HuH-7.5 (cell line): Measurements from ENCODE around the gene FAIM2.

Experiments
- DNase-seq: peaks from one replicate; pipeline ENCODE4 v3.0.0; 2011; ENCODE audit warnings: low spot score

Gene FAIM2

DNA sequence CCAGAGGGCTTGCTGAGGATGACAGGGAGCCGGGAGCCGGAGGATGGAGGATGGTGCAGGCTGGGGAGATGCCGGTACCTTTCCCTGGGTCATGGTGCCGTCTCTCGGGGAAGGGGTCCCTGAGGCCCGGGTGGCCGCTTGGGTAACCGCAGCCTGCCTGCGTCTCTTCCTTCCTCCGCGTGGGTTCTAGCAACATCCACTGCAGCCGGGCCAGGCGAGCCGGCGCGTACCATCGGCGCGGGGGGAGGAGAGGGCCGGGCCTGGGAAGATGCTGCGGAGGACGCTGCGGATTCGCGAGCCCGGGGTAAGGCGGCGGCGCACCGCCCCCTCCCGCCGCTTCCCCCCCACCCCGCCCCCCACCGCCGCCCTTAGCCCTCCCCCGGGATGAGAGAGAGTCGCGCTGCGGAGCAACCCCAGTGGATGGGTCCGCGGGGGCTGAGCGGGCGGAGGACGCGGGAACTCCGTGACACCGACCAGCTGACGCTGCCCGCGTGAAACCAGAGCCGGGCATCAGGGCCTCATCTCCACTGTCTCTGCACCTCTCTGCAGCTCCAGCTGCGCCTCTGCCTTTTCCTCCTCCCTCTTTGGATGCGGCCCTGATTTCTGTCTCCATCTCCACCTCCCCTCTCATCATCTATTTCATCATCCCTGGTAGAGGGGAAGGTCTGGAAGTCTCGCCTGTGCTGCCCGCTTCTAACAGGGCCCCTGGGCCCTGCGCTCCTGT, at the start of gene FAIM2:
TSS of gene FAIM2 (minus strand) at position 201 of the 724 bp plus-strand sequence. CDS start at position 93, 108 bp downstream.
- no peak for DNase-seq

DNA sequence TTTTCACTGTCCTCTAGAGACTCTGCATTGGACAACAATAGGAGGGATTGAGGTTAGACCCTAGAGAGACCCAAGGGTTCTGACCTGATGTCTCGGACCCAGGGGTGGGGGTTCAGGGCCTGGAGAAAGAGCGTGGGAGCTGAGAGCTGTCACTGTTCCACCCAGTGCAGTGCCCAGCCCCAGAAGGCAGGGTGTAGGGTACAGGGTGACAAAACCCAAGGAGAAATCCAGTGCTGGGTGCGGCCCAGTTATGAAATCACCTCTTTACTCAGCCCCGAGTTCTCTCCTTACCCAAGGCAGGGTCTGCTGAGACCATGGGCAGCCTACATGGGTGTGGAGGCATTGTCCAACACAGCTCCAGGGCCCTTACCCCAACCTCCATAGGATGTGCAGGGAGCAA, 49.5 kb upstream of the FAIM2 start:
- no peak for DNase-seq

DNA sequence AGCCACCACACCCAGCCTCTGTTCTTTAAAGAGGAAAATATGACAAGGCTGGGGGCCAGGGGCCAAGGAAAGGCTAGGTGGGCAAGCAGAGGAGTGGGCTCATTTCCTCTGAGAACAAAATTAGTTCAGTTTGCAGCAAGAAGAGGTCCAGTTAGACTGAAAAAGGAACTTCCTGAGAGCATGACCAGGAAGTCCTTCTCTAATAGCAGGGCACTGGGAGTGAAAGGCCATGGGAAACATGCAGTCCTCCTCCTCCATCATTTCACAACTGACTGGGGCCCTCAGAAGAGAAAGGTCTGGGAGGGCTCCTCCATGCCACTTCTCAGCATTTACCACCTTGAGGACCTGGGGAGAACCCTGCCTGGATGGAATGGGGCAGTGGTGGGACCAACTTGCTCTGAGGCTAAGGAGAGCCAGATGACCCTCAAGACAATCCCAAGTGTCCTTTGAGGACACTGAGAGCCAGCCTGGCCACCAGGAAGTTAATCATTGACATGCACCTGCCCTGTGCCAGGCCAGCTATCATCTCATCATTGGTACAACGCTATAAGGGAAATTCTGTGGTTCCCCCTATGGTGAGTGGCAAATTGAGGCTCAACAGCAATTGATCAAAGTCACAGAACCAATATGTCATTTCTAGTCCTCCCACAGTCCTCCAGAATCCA, 48.8 kb upstream of the FAIM2 start:
- DNase-seq: no peak

DNA sequence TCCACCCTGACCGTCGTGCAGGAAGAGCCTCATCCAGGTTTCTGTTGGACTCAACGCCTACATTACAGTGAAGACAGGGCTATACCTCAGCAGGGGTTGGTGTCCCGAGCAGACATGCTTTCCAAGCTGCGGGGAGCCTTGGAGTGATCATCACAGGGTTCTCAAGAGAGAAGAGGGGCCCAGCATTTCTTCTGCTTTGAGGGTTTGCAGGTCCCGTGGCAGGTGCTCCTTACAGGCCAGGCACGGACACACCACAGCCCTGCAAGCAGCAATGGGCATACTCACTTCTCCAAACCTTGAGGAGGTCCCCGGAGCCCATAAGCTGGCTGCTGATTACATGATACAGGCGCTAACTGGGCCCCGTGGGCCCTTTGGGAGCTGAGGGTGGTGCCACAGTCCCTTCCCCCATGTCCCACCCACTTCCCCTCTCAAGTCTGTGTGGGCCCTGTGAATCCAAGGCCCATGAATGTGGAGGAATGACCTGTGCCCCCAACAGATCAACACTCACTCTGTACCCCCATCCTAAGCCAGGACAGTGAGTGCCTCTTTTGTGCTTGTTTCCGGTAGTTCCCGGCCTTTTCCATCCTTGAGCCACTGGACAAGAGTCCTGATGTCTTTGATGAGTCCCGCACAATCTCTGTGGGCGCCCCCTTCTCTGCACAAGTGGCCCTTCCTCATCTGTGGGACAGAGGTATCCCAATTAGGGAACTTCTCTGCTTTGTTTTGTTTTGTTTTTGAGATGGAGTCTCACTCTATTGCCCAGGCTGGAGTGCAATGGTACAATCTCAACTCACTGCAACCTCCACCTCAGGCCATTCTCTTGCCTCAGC, 47.9 kb upstream of the FAIM2 start:
- DNase-seq: no peak

DNA sequence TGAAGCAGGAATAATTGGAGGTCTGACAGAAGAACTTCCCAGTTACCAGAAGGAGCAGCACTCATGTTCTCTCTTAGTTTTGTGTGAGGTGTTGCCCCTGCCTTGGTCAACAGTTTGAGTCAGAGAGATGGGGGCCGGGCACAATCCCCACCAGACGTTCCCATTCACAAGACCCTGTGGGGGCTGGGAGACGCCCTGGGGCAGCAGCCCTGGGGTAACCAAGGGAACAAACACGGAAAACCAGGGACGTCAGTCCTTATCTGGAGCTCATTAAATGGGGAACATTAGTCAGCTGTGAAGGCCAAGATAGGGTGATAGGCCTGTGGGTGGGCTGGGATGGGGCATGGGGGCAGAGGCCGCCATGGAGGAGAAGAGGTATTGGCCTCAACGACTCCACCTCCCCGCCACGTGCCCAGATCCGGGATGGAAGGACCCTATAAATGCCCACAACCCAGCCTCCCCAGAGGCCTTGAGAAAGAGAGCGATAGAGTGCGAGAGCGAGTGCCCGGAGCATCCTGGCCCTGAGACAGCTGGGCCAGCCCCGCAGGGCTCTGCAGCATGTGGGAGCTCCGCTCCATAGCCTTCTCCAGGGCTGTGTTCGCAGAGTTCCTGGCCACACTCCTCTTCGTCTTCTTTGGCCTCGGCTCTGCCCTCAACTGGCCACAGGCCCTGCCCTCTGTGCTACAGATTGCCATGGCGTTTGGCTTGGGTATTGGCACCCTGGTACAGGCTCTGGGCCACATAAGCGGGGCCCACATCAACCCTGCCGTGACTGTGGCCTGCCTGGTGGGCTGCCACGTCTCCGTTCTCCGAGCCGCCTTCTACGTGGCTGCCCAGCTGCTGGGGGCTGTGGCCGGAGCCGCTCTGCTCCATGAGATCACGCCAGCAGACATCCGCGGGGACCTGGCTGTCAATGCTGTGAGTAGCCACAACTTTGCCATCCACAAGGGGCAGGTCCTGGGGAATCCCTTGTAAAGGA, 46.9 kb upstream of the FAIM2 start, which contains the start of gene AQP2:
TSS of gene AQP2 (plus strand) at position 465 of the 979 bp plus-strand sequence. CDS start at position 559, 94 bp downstream.
- no peak for DNase-seq

DNA sequence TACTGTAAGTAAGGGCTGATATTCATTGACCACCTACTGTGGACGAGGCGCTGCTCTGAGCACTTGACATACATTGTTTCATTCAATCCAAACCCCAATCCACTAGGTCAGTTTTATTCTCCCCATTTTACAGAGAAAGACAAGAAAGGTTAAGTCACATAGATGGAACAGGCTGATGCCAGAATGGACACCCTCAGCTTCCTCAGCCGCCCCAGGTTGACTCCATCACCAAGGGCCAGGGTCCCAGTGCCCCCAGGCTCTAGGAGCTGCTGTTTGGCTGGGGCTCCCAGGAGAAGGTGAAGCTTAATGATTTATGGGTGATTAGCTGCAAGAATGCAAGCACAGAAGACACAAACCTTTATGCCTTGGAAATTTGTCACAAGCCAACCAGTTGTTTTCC, 46.2 kb upstream of the FAIM2 start:
- no peak for DNase-seq

DNA sequence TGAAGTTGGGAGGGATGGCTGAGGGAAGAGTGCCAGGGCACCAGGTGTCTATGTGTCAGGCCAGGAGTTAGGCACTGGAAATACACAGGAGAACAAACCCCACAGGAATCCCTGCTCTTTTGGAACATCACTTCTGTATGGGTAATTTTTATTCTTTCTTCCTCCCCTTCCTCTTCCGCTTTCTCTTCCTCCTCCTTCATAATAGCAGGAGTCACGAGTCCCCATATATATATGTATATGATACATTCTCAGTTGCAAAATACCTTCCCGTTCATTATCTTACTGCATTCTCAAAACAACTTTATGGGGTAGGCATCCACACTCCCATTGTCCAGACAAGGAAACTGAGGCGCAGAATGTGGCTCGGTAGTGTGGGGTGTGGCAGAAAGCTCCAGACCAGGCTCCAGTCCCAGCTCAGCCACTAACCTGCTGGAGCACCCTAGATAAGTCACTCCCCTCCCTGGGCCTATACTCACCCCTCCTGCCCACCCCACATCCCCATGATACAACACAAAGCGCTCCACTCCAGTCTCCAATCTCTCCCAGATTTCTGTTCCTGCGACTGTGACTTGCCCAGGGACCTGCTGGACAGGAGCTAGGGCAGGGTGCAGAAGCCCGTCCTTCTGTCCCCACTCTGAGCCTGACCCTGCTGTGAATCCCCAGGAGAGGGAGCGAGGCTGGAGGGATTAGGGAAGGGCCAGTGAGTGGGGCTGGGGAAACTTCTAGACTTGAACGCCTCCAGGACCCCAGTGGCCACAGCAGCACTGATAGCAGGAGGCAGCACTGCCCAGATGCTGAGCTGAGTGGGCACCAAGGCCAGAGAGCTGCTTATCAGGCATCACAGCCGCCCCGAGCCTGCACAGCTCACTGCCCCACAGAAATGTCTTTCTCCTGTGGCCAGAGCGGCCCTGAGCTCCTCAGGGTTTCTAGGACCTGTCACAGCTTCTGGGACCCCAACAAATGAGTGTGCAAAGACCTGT, 45.5 kb upstream of the FAIM2 start:
- DNase-seq: no peak

DNA sequence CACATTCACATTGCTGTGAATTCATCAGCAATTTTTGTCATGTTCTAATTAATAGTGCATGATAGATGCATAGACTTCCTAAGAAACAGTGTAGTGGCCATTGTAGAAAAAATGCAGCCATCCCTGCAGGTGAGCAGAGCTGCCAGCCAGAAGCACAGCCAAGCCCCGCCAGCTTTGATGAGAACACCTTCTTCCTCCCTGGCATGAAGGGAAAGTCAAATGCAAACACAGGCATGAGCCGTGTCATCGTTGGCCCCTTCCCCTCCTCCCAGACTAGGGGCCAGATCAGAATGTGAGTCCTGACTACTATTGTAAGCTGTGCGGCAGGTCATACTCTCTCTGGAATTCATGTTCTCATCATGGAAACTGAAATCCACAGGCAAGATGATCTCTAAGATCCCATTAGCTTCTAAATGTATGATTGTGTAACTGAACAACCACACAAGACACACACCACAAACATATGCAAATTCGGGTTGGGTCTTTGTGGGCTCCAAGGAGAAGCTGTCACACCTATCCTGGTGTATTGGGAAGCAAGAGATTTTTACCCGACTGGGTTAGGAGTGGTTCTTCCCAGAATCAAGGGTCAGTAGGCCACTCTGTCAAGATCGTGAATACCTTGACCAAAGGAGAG, 44.0 kb upstream of the FAIM2 start:
- no peak for DNase-seq

DNA sequence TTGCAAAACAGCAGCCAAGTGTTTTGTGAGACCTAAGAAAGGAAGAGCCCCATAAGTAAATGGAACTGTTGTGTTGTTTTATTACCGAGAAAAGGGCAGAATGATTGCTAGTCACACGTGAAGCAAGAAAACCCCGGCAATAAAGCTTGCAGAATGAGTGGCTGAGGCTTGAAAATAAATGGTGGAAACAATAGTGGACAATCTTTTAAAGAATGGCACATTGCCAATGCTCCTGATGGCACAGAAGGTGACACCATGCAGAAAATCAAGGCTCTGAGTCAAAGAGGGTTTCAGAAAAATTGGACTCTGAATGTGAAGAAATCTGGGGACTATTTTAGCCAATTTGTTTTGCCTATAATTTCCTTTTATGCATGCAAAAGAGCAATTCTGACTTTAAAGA, 42.8 kb upstream of the FAIM2 start:
- no peak for DNase-seq

DNA sequence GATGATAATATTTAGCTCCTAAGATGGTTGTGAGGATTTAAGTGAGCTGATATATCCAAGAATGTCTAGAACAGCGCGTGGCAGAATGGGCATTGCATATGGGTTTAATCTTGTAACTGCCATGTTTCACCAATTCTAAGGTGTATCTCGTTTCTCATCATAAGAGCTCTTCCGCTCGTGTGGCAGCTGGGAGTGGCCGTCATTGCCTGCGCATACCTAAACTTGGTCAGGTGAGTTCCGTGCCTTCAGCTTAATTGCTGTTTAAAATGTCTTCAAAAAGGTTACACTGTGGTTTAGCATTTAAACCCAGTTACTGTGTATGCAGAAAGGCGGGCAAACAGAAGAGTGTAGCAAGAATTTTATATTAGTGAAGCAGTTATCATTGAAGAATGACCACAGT, 42.4 kb upstream of the FAIM2 start:
- DNase-seq: no peak

DNA sequence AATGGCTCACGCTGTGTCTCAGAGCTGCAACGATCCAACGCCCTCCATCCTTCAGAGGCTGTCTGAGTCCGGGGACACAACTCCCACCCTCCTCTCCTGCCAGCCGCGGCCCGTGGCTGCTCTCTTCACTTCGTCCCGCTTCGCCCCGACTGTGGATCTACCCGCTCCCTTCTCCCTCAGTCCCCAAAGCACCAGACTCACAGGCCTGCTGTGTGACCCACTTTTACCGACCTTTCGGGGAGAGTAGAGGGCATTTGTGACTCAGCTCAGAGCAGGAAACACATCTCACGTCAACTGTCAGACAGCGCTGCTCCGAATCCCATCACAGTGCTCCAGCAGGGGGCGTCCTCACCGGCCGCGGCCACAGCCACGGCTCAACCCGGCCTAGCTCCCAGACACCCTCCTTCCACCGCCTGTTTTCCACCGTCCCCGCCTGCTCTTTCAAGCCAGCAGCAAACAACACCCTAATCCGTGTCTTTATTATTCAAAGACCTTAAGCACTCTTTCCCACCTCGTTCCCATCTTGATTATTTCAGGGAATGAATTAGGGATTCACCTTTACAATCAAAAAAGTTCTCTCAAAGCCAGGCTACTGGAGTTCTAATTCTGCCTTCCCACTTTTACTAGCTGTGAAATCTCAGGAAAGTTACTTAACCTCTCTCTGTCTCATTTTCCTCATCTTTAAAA, 41.8 kb upstream of the FAIM2 start:
- peak; percentile 97 for DNase-seq

DNA sequence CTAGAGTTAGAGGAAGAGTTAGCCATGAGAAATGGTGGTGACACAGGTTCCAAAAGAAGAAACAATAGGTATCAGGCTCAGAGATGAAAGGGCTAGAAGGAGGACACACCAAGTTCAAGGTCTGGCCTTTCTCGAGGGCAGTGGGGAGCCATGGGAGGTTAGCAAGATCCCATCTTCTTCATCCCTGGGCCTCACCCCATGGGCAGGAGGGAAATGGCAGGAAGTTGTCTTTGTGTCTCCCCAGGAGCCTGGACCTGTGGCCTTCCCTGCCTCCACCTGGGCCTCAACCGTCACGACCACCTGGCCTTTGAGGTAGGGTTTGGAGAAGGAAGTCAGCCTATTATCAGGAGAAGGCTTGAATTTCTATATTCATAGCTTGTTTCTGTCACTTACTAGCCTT, 41.0 kb upstream of the FAIM2 start:
- DNase-seq: no peak

DNA sequence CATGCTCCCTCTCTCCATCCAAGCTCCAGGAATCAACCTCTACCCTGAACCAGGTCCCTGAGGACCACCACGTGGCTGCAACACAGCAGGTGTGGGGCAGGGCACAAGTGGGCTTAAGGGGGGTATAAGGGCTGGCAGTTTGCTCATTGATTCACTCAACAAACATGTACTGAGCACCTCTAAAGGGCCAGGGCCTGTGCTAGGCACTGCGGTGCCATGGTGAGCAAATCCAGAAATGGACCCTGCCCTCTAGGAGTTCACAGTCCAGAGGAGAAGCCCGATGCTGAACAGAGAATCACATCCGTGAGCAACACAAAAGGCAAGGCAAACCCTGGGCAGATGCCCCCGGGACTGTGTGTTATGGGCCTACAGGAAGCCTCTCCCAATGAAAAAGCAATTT, 40.3 kb upstream of the FAIM2 start:
- DNase-seq: no peak

DNA sequence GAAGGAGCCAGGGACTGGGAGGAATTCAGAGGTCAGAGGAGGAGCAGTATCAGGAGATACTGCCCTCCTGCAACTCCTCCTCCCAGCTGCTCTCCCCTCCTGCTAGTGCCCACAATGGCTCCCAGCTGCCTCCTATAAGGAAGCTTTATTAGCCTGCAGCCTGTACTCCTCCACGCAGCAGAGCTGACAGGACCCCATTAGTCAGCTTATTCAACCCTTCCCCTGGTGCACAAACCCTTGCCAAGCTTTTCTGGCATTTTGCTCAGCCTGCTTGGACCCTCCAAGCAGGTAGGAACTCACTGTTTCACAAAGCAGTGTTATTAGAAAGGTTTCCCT, 39.9 kb upstream of the FAIM2 start:
- no peak for DNase-seq

DNA sequence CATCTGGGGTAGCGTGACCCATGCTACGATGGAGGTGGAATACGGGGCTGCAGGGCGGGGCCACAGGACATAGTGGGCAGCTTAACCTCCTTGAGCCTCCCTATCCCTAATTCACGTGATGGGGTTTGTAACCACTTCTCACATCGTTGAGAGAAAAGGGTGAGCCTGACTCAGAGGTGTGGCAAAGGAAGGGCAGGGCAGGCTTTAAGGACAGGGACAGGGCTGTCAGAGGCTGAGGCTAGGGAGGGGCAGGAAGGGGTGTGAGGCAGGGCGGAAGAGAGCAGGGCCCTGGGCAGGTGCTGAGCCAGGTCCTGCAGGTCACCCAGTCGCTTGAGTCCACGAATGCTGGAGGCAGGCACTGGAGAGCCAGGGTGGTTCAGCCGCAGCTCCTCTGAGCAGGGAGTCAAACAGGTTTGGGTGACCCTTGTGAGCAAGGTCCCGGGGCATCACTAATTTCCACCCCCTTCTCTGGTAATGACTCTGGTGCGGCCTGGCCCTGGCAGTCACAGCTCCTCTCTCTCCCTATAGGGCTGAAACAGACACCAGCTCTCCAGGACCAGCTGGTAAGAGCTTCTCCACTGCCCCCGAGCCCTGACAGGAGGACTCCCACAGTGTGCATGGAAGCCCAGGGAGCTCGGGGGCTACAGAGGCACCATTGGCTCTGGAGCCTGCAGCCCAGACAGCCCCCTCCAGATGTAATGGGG, 39.4 kb upstream of the FAIM2 start:
- no peak for DNase-seq

DNA sequence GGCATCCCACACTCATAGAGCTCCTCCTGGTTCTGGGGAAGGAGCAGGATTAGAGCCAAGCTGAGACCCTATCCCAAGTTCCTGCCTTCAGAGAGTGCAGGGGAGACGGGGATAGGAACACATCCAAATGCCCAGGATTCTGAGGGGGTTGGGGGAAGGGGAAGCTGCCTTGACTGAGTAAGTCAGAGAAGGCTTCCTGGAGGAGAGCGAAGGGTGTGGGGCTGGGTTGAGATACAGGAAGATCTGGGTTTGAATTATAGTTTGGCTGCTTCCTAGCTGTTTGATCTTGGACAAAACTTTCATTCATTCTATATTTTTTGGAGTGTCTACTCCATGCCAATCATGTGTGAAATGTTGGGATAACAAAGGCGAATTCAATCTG, 38.8 kb upstream of the FAIM2 start:
- no peak for DNase-seq

DNA sequence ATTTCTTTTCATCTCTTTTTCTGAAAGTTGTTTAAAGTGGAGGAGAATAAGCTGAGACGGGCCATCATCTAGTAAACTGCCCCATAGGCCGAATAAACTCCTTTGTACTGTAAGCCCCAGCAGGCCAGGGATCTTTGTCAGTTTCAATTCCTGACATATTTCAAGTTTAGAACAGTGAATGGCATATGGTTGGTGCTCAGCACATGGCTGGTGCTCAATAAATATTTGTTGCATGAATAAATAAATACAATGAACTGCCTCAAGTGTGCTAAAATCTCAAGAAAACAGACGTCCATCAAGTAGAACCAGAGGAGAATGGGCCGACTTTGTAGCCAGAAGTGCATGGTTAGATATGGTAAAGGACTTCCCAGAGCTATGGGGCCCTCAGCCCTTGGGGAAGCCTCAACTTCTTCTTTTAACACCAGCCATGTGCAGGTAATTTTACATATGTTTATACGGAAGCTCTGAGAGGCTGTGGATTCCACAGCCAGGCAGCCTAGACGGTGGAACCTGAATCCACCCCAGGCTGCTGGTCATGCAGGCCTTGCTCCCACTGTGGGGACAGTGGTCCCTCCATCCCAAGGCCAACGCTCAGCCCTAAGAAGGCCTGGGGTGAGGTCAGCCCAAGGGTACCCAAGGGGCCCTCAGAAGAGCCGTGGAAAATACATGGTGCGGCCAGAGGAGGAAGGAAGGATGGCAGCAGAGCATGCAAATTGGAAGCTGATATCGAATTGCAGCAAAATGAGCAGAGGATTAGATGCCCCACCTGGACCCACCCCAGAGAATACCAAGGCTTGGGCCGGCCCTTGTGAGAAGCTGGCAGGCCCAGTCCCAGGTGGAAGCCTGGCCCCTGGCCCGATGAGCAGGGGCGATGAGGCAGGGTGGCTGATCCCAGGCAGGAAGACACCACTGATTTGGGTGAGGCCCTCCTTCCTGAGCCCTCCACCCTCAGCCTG, 38.1 kb upstream of the FAIM2 start:
- DNase-seq: no peak

DNA sequence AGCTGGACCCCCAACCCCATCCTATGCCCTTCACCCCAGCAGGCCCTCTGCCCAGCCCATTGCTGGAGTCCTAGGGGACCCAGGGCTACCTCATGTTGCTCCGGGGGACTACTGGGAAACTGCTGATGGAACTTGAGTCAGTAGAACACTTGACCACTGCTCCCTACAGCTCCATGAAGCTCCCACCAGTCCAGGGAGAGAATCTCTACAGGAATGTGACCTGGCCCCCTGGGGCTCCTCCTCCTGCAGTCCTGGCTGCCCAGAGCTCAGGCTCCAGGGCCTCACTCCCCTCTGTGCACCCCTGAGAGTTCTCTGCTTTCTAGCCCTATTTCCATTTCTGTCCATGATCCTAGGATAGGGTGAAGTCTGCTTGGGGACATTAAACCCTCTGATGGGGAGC, 36.0 kb upstream of the FAIM2 start:
- DNase-seq: no peak
